OCI-LY3 (cell line): ENCODE results near the gene PPM1A.

Experiments
- EZH2phosphoT487 ChIP-seq: fragments of 200-600 bp; shearing (Covaris generic); IDR thresholded peaks from 2 replicates; pipeline ENCODE4 v1.6.1; 2018; ENCODE audit warnings: antibody characterized with exemption, mixed run types, low read depth
- TF ChIP-seq, protein P1 (sequence below): fragments of 200-600, 300-600 bp; sonication (generic); IDR thresholded peaks from 2 replicates; pipeline ENCODE4 v1.5.1; 2014; ENCODE audit warnings: antibody characterized with exemption, low read length, low read depth

DNA sequence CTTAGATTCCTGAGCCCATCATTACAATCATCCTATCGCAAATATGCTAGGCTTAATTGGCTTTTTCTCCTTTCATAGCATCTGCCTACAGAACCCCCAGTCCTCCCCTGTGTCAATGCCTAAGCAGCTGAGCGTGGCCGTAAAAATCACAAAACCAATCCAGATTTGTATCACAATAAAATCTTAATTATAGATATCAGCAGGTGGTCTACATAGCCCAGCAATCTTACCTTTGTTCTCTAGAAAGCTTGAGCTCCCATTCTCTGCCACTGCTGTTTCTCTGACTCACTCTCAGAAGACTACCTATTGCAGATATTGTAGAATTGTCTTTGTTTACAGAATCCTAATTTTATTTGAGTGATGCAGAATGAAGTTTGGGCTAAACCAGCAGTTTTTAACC lies 37.9 kb upstream of the PPM1A start:
- TF ChIP-seq, protein P1, sequence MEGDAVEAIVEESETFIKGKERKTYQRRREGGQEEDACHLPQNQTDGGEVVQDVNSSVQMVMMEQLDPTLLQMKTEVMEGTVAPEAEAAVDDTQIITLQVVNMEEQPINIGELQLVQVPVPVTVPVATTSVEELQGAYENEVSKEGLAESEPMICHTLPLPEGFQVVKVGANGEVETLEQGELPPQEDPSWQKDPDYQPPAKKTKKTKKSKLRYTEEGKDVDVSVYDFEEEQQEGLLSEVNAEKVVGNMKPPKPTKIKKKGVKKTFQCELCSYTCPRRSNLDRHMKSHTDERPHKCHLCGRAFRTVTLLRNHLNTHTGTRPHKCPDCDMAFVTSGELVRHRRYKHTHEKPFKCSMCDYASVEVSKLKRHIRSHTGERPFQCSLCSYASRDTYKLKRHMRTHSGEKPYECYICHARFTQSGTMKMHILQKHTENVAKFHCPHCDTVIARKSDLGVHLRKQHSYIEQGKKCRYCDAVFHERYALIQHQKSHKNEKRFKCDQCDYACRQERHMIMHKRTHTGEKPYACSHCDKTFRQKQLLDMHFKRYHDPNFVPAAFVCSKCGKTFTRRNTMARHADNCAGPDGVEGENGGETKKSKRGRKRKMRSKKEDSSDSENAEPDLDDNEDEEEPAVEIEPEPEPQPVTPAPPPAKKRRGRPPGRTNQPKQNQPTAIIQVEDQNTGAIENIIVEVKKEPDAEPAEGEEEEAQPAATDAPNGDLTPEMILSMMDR, result no peak
- TF ChIP-seq EZH2phosphoT487, result no peak
